ENCODE data around the gene EDN1.
"Not testable (repeated sequence)": the region's sequence is repeated elsewhere in the genome, so short reads cannot be mapped to it uniquely, and the experiment has no call there.

The EDN1 gene

DNA sequence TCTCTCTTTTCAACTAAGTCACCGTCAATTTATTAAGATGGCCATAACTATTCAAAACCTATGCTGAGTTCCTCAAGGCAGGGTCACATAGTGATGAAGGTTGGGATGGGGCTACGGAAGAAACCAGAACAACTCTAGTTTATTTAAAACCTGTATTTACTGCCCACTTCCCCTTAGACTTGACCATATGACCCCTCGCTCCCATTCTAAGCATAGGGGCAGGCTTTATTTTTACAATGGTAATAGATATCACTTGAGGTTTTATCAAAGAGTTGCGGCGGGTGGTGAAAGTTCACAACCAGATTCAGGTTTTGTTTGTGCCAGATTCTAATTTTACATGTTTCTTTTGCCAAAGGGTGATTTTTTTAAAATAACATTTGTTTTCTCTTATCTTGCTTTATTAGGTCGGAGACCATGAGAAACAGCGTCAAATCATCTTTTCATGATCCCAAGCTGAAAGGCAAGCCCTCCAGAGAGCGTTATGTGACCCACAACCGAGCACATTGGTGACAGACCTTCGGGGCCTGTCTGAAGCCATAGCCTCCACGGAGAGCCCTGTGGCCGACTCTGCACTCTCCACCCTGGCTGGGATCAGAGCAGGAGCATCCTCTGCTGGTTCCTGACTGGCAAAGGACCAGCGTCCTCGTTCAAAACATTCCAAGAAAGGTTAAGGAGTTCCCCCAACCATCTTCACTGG, 5.5 kb downstream of the EDN1 start:
- no peak for FAIRE-seq

DNA sequence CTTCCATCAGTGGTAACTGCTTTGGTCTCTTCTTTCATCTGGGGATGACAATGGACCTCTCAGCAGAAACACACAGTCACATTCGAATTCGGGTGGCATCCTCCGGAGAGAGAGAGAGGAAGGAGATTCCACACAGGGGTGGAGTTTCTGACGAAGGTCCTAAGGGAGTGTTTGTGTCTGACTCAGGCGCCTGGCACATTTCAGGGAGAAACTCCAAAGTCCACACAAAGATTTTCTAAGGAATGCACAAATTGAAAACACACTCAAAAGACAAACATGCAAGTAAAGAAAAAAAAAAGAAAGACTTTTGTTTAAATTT, 6.1 kb downstream of the EDN1 start:
- FAIRE-seq: no peak

DNA sequence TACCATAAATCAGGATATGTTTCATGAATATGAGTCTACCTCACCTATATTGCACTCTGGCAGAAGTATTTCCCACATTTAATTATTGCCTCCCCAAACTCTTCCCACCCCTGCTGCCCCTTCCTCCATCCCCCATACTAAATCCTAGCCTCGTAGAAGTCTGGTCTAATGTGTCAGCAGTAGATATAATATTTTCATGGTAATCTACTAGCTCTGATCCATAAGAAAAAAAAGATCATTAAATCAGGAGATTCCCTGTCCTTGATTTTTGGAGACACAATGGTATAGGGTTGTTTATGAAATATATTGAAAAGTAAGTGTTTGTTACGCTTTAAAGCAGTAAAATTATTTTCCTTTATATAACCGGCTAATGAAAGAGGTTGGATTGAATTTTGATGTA, 6.4 kb downstream of the EDN1 start:
- no peak for FAIRE-seq

DNA sequence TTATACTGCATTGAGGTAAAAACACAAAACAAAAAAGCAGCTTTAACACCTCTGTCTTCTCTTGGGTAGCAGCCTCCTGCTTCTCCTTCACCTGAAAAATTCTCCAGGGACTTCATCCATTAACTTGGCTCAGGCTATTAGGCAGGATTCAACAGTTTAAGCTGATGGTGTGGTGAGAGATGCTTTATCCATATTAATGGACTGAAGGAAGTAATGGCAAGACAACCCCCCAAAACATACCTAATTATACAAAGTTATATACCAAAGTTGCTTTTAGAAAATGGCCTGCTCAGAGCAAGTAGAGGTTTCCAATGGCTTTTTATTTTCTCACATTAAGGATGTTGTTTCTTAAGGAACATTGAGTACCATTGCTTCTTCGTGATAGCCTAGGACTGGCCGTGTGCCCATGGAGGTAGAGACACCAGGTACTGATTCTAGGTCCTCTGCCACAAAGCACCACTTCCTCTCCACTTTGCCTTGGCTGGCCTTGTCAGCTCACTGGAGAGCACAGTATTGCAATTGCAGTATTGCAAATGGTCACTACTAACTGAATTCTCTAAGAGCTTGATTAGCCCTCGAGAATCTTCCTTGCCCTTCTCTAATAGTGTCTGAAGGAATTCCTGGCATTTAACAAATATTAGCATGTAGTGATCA, 7.3 kb downstream of the EDN1 start:
- FAIRE-seq: no peak

DNA sequence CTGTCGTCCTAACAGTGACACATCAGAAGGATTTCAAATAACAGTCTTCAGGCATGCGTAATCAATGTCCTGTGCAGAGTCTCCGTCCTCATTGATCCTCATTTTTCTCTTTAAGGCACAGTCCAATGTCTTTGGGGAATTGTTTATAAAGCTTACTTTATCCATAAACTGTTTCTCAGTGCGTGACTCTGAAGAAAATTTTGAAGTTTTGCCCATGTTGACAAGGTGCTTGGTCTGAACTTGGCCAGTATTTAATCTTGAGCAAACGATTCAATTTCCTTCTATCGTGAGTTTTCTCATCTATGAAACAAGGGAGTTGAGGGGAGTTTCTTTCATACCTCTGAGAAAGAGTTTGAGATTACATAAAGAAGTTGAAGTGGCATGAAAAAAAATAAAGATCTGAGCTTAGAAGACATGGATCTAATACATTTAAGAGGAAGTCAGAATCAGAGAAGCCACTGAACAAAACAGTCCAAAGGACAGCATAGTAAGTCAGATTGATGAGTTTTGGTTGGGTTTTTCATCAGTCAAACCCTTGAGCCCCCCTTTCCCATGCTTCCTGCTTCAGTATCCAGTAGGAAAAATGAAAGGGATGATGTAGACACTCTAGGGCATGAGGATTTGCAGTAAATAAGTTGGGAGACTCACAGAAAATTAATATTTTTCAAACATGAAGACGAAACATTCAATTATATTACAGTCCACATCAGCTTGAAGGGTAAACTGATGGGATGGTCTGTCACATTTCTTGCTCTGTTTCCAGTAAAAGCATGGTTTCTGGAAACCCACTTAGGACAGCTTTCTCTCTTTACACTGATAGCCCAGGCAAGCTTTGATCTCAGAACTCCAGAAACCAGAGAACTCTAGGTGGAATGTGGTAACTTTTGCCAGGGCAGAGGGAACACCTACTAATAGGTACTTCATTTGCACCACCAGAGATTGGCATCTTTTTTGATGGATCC, 8.1 kb downstream of the EDN1 start:
- FAIRE-seq: no peak

DNA sequence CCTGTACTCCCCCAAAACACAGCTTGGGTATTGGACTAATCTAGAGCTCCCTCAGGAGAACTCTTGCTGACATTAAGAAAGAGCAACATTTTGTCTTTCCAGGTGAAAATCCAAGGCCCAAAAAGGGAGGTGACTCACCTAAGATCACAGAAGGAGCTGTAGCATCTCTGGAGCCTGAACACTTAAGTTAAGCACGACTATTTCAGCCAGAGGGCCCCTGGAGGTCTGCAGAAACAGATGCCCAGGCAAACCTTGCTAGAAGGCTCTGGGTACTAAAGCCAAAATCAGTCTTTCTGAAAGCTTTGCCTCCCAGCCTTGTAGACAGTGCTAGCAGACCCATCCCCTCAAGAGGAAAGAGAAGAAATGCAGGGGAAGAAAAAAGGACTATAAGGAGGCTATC, 8.8 kb downstream of the EDN1 start:
- FAIRE-seq: no peak

DNA sequence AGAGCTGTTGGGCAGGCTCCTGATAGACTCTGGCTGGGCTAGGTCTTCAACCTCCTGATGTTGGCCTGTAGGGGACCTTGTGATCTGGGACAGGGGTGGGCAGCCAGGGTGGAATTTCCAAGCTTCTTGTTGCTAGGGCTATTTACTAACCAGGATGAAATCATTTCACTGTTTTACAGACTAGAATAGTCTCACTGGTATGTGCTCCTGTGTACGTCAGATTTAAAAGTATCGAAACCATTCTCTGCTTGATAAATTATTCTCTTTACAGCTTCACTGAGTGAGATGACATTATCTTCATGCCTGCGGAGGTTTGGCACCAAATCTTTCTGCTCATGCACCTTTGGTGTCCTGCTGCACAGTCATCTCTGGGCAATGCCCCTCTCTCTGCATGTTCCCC, 10.9 kb downstream of the EDN1 start:
- no peak for FAIRE-seq

DNA sequence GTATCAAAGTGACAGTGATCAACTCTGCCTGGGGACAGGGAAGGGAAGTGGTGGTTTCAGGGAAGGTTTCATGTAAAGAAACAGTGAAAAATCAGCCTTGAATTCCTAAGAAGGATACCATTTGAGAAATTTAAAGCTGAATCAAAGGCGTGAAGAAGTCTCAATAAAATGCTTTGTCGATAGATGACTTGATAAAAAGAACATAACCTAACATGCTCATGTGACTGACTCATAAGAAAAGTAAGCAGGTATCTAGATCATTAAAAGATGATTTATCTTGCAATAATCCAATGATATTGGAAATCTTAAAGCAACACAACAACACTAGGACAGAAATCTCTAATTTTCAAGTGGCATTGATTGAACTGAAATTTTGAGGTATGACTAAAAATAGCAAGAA, 14.3 kb downstream of the EDN1 start:
- FAIRE-seq: no peak

DNA sequence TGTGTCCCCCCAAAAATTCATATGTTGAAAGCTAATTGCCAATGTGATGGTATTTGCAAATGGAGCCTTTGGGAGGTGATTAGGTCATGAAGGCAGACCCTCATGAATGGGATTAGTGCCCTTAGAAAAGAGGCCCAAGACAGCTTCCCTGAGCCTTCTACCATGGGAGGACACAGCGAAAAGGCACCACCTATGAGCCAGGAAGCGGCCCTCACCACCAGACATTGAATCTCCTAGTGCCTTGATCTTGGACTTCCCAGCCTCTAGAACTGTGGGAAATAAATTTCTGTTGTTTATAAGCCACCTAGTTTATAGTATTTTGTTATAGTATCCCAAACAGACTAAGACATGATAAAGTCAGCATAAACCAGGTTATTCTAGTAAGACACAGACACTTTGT, 18.9 kb downstream of the EDN1 start:
- no peak for FAIRE-seq

DNA sequence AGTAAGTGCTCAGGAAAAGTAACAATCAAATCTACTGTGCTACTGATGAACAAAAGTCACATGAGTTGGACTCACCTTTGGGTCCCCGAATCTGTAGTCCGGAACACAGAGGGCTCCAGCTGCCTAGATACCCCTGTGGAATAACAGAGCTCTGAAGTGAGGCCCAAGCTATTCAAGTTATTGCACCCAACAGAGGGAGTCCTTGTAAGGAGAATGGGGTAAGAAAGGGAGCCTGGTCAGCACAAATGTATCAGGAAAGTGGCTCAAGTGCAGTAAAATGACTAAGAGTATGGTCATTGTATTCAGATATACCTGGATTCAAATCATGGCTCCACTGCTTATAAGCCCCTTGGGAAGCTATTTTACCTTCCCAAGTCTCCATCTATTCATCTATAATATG, 20.9 kb downstream of the EDN1 start:
- no peak for FAIRE-seq

DNA sequence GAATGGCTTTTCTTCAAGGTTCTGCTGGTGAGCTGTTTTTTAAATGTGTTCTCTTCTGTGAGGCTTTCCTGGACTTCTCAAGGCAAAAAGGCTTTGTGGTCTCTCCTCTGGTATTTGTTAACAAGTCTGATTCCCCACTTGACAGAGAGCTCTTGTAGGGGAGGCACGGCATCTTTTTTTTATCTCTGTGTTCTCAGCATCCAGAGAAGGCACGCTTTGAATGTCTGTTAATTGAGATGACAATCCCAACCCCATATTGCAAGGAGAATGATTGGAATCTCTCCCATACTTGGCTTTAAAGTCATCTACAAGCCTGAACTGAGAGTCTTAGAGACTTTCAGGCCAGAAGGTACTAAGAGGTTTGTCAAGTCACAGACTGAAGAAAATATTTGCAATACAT, 22.6 kb downstream of the EDN1 start:
- no peak for FAIRE-seq

DNA sequence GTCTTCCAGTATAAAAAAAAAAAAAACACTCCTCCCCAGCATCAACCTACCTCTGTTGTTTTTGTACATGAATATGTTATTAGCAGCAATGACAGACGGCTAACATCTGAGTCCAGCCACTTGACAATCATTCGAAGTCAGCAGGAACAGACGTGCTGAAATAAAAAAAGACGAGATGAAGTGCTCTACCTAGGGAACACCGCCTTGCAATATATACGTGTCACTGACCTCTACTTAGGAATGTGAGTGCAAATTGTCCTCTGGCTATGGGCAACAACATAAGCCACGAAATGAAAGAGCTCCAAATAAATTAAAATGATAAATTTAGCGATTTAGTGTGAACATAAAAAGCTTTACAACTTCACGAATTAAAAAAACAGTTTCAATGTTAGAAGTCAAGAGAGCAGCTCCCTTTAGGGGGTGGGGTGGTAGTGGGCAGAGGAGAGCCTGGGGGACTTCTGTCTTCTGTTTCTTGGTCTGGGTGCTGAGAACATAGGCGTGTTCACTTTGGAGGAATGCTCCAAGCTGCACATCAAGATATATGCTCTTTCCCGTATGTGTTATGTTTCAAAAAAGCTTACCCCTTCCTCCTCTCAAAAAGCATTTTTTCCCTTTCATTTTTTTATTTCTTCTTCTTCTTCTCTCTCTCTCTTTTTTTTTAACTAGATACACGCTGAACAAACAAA, 23.3 kb downstream of the EDN1 start:
- no peak for FAIRE-seq

DNA sequence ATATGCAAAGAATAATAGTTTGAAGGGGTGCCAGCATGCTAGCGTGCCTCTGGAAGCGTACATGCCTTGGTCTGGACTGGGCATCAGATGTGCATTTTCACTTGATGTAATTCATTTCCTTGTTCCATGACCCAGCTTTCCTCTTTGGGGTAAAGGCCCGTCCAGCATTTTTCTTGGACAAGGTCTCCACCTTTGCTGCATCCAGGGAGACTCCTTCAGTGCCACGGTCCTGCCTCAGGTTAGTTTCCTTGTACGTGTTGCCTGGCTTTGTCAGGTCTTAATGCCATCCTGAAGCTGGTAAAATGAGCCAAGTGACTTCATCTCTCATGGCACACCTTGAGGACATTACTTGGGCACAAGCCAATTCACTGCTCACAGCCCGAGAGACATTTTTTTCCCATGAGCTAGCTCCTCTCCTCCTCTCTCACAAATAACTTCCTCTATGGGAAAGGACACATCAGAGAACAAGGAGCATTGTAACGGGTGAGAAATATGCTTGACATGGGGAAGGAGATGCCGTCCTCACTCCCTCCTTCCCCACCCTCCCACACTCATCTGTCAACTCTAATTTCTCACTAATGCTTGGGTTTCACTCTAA, 23.9 kb downstream of the EDN1 start:
- FAIRE-seq: no peak

DNA sequence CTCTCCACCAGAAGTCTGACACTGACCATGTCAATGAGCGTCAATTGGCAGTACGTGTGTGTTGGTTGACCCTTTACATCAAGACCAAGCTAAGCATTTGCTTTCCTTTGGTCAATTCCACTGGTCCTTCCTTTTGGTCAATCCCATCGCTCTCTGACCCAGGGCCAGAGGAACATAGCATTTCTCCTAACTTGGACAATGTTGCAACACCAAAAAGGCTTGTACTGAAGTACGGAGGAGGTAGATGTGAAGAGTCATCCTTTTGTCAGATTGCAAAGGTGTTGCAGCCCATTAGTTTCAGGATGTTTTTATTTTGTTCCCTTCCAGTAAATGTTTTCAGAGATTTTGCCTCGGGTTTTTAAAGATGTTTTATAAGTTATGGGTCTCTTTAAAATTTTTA, 24.6 kb downstream of the EDN1 start:
- FAIRE-seq: no peak

DNA sequence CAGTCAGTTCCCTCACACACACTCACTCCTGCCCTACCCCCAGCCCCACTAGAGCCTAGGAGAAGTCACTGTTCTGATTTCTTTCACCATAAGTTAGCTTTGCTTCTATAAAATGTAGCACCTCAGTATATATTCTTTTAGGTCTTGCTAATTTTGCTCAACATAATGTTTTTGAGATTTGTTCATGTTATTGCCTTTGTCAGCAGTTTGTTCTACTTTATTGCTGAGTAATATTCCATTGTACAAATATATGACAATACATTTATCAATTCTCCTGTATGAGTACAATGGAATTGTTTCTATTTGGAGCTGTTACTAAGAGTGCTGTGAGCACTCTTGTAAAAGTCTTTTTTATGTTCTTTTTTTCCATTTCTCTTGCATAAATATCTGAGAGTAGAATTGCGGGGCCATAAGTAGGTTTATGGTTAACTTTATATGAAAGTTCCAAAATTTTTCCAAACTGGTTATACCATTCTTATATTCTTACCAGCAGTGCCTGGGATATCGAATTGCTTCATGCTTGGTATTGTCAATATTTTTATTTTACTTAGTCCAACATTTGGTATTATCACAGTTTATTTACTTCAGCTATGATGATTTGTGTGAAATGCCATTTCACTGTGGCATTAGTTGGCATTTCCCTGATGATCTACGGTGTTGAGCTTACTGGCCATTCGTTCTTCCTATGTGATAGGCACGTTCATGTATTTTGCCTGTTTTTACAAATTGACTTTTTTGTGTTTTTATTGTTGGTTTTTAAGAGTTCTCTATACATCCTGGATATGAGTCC, 25.3 kb downstream of the EDN1 start:
- FAIRE-seq: no peak

DNA sequence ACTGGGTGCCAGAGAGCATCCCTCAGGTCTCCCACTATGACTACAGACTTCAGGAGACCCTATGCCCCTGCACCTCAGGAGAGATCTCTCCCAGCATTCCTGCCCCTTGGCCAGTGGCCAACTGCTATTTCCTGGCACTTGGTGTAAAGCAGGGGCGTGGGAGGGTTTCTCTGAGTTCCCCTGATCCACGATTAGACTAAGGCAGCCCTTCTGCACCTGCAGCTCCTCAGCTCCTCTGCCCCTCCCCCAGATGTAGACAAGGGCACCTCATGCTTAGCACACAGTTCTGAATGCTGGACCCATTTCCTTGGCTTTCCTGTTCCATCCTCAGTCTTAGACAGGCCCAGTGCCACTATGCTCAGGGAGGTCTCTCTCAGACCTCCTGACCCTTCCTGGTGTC, 28.6 kb downstream of the EDN1 start:
- no peak for FAIRE-seq

DNA sequence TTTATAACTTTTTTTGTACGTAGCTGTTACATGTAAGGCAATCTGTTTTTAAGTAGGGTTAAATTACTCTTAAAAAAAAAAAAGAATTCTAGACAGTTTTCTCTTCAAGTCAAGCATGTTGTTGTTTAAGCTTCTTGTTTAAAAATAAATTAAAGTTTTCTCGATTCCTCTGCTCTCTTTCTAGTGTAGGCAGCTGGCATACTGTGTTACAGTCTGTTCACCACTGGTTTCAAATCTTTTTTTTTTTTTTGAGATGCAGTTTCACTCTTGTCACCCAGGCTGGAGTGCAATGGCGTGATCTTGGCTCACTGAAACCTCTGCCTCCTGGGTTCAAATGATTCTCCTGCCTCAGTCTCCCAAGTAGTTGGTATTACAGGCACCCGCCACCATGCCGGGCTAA, 29.9 kb downstream of the EDN1 start:
- FAIRE-seq: not testable (repeated sequence)

DNA sequence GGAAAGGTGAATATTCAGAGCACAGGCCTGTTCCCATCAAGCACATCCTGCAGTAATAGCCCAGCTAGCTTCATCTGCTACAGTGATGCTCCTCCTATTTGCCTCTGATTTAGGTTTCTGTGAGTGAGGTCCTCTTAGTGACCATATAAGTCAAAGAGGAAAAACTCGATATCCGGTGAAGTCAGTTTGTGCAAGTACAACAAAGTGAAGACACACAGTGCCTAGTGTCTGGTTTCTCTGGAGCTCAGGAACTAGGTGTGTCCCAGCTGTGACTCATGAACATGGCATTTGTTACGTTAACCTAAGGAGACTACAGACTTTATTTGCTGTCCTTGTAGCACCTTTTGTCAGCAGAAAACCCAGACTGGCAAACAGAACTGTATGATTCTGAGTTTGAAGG, 33.9 kb downstream of the EDN1 start:
- no peak for FAIRE-seq

DNA sequence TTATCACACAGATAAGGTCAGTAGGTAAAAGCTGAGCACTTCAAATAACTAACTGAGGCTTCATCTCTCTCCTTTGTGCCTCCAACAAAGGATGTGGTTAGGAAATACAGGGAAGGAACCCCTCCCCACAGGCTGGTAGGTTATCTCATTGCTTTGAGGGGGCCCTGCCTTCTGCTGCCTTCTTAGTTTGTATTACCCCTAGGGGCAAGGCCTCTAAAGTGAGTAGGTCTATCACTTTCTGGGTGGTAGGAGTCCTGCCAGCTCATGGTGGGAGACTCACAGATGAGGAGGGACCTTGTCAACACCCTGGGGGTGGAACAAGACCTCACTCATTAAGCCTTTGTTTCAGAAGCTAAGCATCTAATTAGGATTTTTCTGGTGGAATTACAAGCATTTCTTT, 34.6 kb downstream of the EDN1 start:
- FAIRE-seq: no peak

DNA sequence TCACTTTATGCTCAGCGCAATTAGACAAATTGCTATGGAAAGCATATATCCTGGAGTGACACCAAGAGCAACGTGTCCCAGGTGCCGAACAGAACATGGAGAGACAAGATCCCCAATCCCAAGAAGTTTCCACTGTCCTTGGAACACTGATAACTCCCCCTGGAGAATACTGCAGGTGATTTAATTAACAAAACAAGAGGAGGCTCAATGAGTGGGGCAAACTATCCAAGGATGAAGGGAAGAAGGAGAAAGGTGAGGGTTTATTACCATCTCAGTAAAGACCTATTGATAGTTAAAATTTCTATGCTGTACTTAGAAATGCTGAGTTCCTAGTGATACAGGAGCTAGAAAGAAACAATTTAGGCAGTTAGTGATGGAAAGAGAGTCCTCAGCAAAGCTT, 35.7 kb downstream of the EDN1 start:
- FAIRE-seq: no peak

DNA sequence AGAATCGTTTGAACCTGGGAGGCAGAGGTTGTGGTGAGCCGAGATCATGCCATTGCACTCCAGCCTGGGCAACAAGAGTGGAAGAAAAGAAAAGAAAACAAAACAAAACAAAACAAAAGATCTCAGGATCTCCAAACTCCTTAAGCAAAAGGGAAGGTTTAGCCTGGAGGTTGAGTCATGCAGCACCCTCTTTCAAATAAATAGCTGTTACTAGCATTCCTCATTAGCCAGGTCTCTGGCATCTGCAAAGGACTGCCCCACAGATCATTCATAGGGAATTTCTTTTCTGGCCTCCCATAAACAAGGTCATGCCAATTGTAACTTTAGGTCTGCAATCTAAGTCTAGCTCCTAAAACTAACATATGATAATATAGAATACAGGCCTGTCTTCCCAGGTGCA, 37.2 kb downstream of the EDN1 start:
- no peak for FAIRE-seq

DNA sequence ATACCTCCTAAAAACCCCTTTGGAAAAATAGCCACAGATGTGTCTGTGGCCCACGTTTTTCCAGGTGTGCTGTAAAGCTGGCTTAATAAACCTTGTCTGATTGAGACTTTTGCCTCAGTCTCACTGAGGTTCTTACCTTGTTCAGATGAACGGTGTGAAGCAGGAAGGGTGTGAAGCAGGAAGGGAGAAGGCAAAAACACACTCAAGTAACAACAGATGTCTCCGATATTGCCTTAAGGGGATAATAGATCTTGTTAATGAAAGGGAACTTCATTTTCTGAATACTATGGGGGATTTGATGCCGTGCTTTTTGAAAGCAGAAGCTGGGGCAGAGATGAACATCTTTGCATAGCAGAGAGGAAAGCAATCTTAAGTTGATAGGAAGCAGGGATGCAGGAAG, 37.8 kb downstream of the EDN1 start:
- no peak for FAIRE-seq

All from endometrium (tissue), 2 donors.